CD8-positive, alpha-beta memory T cell (primary cell): Measurements from ENCODE around the gene MAP2K5. TPM values are rescaled to one million over a fixed set of nuclear protein-coding genes. Genes with fewer than 3 reads are reported as not detected.
"Not testable (repeated sequence)": the region's sequence is repeated elsewhere in the genome, so short reads cannot be mapped to it uniquely, and the experiment has no call there.

Experiments used
- CTCF ChIA-PET: fragments of 350-600 bp; sonication (Branson Sonifier 250); formaldehyde crosslinking; loops from one replicate; lab custom pipeline; 2021; ENCODE audit warnings: antibody characterized with exemption; lab: Charles Lee
- POLR2A ChIA-PET: fragments of 350-600 bp; sonication (Branson Sonifier 250); formaldehyde crosslinking; loops from one replicate; lab custom pipeline; 2021; ENCODE audit warnings: antibody characterized with exemption; lab: Charles Lee
- DNase-seq, 5 donors: peaks; one replicate each; pipeline versions ENCODE4 v3.0.0 to v3.0.0-alpha.2; 2020 to 2022; ENCODE audit warnings: mixed read lengths in 1 of 5
- H3K27ac ChIP-seq: one replicate; pipeline ENCODE4 v1.7.0; 2013; ENCODE audit warnings: low read depth, mild to moderate bottlenecking, low read length, moderate library complexity
- H3K27me3 ChIP-seq: 2 replicates; pipeline ENCODE4 v1.7.0; 2013; ENCODE audit warnings: low read length, mild to moderate bottlenecking; ENCODE audit not compliant: insufficient read depth, poor library complexity, severe bottlenecking
- H3K36me3 ChIP-seq: 2 replicates; pipeline ENCODE4 v1.7.0; 2013; ENCODE audit warnings: mild to moderate bottlenecking, low read length, moderate library complexity; ENCODE audit not compliant: insufficient read depth
- H3K4me1 ChIP-seq: 2 replicates; pipeline ENCODE4 v1.7.0; 2013; ENCODE audit warnings: mild to moderate bottlenecking, low read length, moderate library complexity; ENCODE audit not compliant: insufficient read depth
- H3K4me3 ChIP-seq: 2 replicates; pipeline ENCODE4 v1.7.0; 2013; ENCODE audit warnings: mild to moderate bottlenecking, low read length
- H3K9me3 ChIP-seq: 2 replicates; pipeline ENCODE4 v1.7.0; 2013; ENCODE audit warnings: mild to moderate bottlenecking, low read length
- H3K27ac Mint-ChIP-seq, 8 donors: one replicate each; pipeline ENCODE4 v1.8.0; 2020 to 2021; ENCODE audit warnings: mixed read lengths in 8 of 8, mild to moderate bottlenecking in 6 of 8, inconsistent platforms in 3 of 8, moderate library complexity in 3 of 8
- H3K27me3 Mint-ChIP-seq, 2 donors: one replicate each; pipeline ENCODE4 v1.8.0; 2020 to 2021; ENCODE audit warnings: mixed read lengths in 2 of 2, mild to moderate bottlenecking in 1 of 2, moderate library complexity in 1 of 2
- H3K36me3 Mint-ChIP-seq, 3 donors: one replicate each; pipeline ENCODE4 v1.8.0; 2020 to 2021; ENCODE audit warnings: mixed read lengths in 3 of 3, inconsistent platforms in 1 of 3, mild to moderate bottlenecking in 1 of 3
- H3K4me1 Mint-ChIP-seq, 3 donors: one replicate each; pipeline ENCODE4 v1.8.0; 2020 to 2021; ENCODE audit warnings: mixed read lengths in 3 of 3, inconsistent platforms in 1 of 3, mild to moderate bottlenecking in 1 of 3
- H3K4me3 Mint-ChIP-seq, 7 donors: one replicate each; pipeline ENCODE4 v1.8.0; 2020 to 2021; ENCODE audit warnings: mixed read lengths in 7 of 7, mild to moderate bottlenecking in 6 of 7, moderate library complexity in 4 of 7, inconsistent platforms in 2 of 7
- H3K9me3 Mint-ChIP-seq, 5 donors: one replicate each; pipeline ENCODE4 v1.8.0; 2020 to 2022; ENCODE audit warnings: mixed read lengths in 5 of 5, mild to moderate bottlenecking in 3 of 5, moderate library complexity in 2 of 5, inconsistent platforms in 1 of 5
- polyA plus RNA-seq: library from polyadenylated mRNA; unstranded; fragments of 300-500 nt; fragmentation: Illumina TruSeq; gene quantifications from one replicate; pipeline ENCODE4 v1.2.3, GENCODE V29; 2021
- total RNA-seq, 2 experiments: library from RNA; stranded (reverse); gene quantifications; one replicate each; pipeline ENCODE4 v1.2.3, GENCODE V29; 2021

The MAP2K5 gene
- total and polyA plus RNA-seq, 3 experiments from 2014 or later: 20.0 to 21.4 (median 20.1) TPM

DNA sequence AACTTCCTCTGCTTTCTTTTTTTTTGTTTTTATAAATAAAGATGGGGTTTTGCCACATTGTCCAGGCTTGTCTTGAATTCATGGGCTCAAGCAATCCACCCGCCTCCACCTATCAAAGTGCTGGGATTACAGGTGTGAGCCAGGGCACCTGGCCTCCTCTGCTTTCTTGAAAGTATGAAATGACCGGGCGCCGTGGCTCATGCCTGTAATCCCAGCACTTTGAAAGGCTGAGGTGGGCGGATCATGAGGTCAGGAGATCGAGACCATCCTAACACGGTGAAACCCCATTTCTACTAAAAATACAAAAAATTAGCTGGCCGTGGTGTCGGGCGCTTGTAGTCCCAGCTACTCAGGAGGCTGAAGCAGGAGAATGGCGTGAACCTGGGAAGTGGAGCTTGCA, 93.4 kb downstream of the MAP2K5 start:
- H3K27ac Mint-ChIP-seq, H3K27me3 ChIP-seq, H3K36me3 ChIP-seq, H3K9me3 Mint-ChIP-seq, H3K9me3 ChIP-seq, H3K4me1 ChIP-seq, H3K27me3 Mint-ChIP-seq, CTCF ChIA-PET, DNase-seq, H3K27ac ChIP-seq, H3K4me3 Mint-ChIP-seq, H3K4me3 ChIP-seq, H3K4me1 Mint-ChIP-seq, POLR2A ChIA-PET: not testable (repeated sequence)
- H3K36me3 Mint-ChIP-seq: peaks cover 36 to 66% (median 45%) of the 10 kb centered on the region in 3 donors

DNA sequence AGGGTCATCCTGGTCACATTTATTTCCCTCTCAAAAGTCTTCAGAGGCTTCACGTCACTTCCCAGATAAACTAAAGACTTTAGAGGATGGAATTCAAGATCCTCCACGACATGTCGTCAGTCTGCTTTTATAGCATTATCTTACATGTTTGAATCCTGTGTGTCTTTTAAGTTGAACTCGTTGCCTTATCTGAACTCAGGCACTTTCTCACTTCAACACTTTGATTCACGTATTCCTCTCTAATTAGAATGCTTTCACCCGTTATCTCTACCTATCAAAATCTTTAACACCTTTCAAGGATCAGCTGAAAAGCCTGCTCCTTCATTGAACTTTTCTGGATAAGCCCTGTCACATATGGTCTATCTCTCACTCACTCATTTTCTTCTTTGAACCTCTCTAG, 97.1 kb downstream of the MAP2K5 start:
- Mint-ChIP-seq H3K27ac (no peak overlapping the region), H3K36me3 (peaks cover 31 to 66% (median 37%) of the 10 kb centered on the region in 3 donors), H3K9me3 (peaks cover under 1 to 3% (median 2%) of the 10 kb centered on the region in 5 donors), H3K27me3 (no peaks in the 10 kb centered on the region), H3K4me3 (no peak overlapping the region), H3K4me1 (peaks cover 2 to 4% (median 3%) of the 10 kb centered on the region in 3 donors)
- CTCF ChIA-PET: no interaction called here
- POLR2A ChIA-PET: no interaction called here
- Histone ChIP-seq H3K9me3 (no peaks in the 10 kb centered on the region), H3K27me3 (no peaks in the 10 kb centered on the region), H3K36me3 (peaks cover 4% of the 10 kb centered on the region), H3K4me3 (no peak overlapping the region), H3K4me1 (no peaks in the 10 kb centered on the region), H3K27ac (no peak overlapping the region)
- no peak for DNase-seq

DNA sequence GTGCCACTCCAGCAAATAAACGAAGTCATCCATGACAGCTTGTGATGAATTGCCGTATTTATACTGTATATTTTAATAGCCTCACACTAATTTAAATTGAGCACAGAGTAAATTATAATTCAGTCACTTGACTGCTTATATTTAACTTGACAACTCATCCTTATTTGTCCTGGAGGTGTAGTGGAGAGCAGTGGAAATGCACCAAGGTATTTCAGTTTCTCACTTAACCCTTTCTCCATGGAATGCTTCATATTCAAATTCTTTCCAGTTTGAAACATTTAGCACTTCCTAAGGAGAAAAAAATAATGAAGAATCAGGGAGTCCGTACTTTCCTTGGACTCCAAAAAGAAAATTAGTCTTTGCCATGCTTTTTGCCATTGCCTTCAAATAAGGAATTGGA, 99.0 kb downstream of the MAP2K5 start:
- POLR2A ChIA-PET: no interaction called here
- H3K27me3 ChIP-seq: no peaks in the 10 kb centered on the region
- H3K4me3 ChIP-seq: no peak overlapping the region
- H3K4me3 Mint-ChIP-seq: no peak overlapping the region
- H3K36me3 Mint-ChIP-seq: peaks cover 24 to 63% (median 34%) of the 10 kb centered on the region in 3 donors
- peaks cover 4% of the 10 kb centered on the region for H3K36me3 ChIP-seq
- H3K27ac Mint-ChIP-seq: no peak overlapping the region
- no peaks in the 10 kb centered on the region for H3K9me3 ChIP-seq
- no peak for DNase-seq
- no peaks in the 10 kb centered on the region for H3K9me3 Mint-ChIP-seq
- H3K4me1 Mint-ChIP-seq: no peaks in the 10 kb centered on the region
- no peaks in the 10 kb centered on the region for H3K27me3 Mint-ChIP-seq
- H3K4me1 ChIP-seq: no peaks in the 10 kb centered on the region
- CTCF ChIA-PET: no interaction called here
- no peak overlapping the region for H3K27ac ChIP-seq

GRCh38 chr15:67646847-67647246, 104.3 kb downstream of the MAP2K5 start:
- H3K27ac ChIP-seq: no peak overlapping the region
- no peak overlapping the region for H3K27ac Mint-ChIP-seq
- H3K4me3 Mint-ChIP-seq: no peak overlapping the region
- H3K36me3 Mint-ChIP-seq: peaks cover 26 to 57% (median 32%) of the 10 kb centered on the region in 3 donors
- H3K27me3 Mint-ChIP-seq: no peaks in the 10 kb centered on the region
- H3K27me3 ChIP-seq: no peaks in the 10 kb centered on the region
- ChIA-PET POLR2A (no interaction called here), CTCF (no interaction called here)
- H3K9me3 ChIP-seq: no peaks in the 10 kb centered on the region
- no peak overlapping the region for H3K4me3 ChIP-seq
- no peaks in the 10 kb centered on the region for H3K4me1 Mint-ChIP-seq
- H3K9me3 Mint-ChIP-seq: no peaks in the 10 kb centered on the region
- H3K4me1 ChIP-seq: no peaks in the 10 kb centered on the region
- no peaks in the 10 kb centered on the region for H3K36me3 ChIP-seq
- no peak for DNase-seq

- no peak overlapping the region for H3K4me3 ChIP-seq
- H3K27ac ChIP-seq: no peak overlapping the region
- no peaks in the 10 kb centered on the region for H3K9me3 ChIP-seq
- Mint-ChIP-seq H3K4me1 (no peaks in the 10 kb centered on the region), H3K27ac (no peak overlapping the region), H3K27me3 (no peaks in the 10 kb centered on the region), H3K4me3 (no peak overlapping the region), H3K9me3 (peaks cover 15 to 27% (median 21%) of the 10 kb centered on the region in 5 donors), H3K36me3 (peaks cover 48 to 71% (median 59%) of the 10 kb centered on the region in 3 donors)
- no peaks in the 10 kb centered on the region for H3K4me1 ChIP-seq
- no peaks in the 10 kb centered on the region for H3K27me3 ChIP-seq
- no peak for DNase-seq
- POLR2A ChIA-PET: no interaction called here
- CTCF ChIA-PET: no interaction called here
- no peaks in the 10 kb centered on the region for H3K36me3 ChIP-seq
These were observed 110.1 kb downstream of the MAP2K5 start for GRCh38 chr15:67652586-67652985.

DNA sequence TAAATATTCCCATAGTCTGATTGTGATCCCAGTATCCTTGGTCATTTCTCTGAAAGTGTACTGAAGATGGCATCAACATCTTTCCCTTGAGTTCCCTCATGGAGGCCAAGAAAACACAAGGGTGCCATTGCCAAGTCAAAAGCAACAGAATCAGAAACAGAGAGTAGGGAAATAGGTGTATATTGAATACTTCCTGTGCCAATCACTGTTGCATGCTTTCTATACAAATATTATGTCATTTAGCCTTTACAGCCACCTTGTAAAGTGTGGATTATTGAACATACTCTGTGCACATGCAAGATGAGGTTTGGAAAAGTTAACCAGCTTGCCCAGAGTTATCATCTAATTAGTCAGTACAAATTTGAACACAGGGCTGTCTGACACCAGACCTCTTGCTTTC, 117.9 kb downstream of the MAP2K5 start:
- Histone ChIP-seq H3K4me3 (no peak overlapping the region), H3K9me3 (no peaks in the 10 kb centered on the region), H3K27ac (no peak overlapping the region), H3K36me3 (no peaks in the 10 kb centered on the region), H3K4me1 (no peaks in the 10 kb centered on the region), H3K27me3 (no peaks in the 10 kb centered on the region)
- H3K36me3 Mint-ChIP-seq: peaks cover 32 to 70% (median 37%) of the 10 kb centered on the region in 3 donors
- H3K27me3 Mint-ChIP-seq: no peaks in the 10 kb centered on the region
- ChIA-PET POLR2A (no interaction called here), CTCF (no interaction called here)
- no peak for DNase-seq
- H3K4me1 Mint-ChIP-seq: no peaks in the 10 kb centered on the region
- H3K9me3 Mint-ChIP-seq: peaks cover 5 to 10% (median 6%) of the 10 kb centered on the region in 5 donors
- H3K4me3 Mint-ChIP-seq: no peak overlapping the region
- peak overlapping the region in 1 of 8 donors; percentile 31 for H3K27ac Mint-ChIP-seq

DNA sequence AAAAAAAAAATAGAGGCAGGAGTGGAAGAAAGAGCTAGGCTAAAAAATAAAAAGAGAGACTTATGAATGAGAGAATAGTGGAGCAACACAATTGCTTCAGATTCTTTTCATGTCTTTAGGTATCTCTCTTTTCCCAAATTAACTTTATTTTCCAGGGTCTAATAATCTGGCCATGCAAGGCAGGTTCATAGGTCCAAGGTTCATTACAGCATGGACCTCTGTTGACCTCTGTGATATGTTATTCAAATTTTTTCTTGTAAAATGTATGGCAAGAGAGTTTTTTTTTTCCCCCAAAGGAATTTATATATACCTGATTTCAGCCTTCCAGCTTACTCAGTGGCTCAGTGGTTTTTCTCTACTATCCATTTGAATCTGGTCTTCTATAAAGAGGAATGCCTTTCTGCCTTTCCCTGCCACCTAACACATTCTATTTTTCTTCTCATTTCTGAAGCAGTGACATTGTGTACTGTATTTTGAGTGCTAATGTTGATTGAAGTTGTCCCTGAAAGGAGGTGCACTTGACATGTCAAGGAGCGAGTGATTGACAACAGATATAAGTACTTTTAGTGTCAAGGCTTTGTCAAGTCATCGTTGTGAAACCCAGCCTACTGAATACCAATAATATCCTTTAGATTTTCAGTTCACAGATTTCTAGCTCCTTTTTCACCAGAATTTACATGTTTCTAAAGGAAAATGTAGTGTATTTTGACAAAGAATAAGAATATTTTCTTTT, 118.5 kb downstream of the MAP2K5 start:
- CTCF ChIA-PET: no interaction called here

GRCh38 chr15:67670647-67671305, 128.3 kb downstream of the MAP2K5 start:
- CTCF ChIA-PET: interaction anchor here (1.0 kb wide), 1 partner anchor 15 kb away, joined by 3 read pairs; no protein-coding TSS in a partner anchor
- Histone ChIP-seq H3K4me1 (no peaks in the 10 kb centered on the region), H3K4me3 (no peak overlapping the region), H3K9me3 (no peaks in the 10 kb centered on the region), H3K27ac (peak overlapping the region; percentile 12), H3K27me3 (no peaks in the 10 kb centered on the region), H3K36me3 (no peaks in the 10 kb centered on the region)
- no peak for DNase-seq
- POLR2A ChIA-PET: no interaction called here
- Mint-ChIP-seq H3K9me3 (peaks cover 0 to 4% (median 2%) of the 10 kb centered on the region in 5 donors), H3K27ac (peak overlapping the region in 1 of 8 donors; percentile 66), H3K4me1 (no peaks in the 10 kb centered on the region), H3K36me3 (peaks cover 15 to 45% (median 30%) of the 10 kb centered on the region in 3 donors), H3K27me3 (no peaks in the 10 kb centered on the region), H3K4me3 (no peak overlapping the region)

More for the DNA sequence above, 118.5 kb downstream of the MAP2K5 start:
- Histone ChIP-seq H3K9me3 (no peaks in the 10 kb centered on the region), H3K27ac (no peak overlapping the region), H3K4me1 (no peaks in the 10 kb centered on the region), H3K27me3 (no peaks in the 10 kb centered on the region), H3K36me3 (no peaks in the 10 kb centered on the region), H3K4me3 (no peak overlapping the region)
- Mint-ChIP-seq H3K27me3 (no peaks in the 10 kb centered on the region), H3K36me3 (peaks cover 26 to 69% (median 31%) of the 10 kb centered on the region in 3 donors), H3K4me3 (no peak overlapping the region), H3K27ac (peak overlapping the region in 1 of 8 donors; percentile 66), H3K4me1 (no peaks in the 10 kb centered on the region), H3K9me3 (peaks cover 0 to 5% (median under 1%) of the 10 kb centered on the region in 5 donors)
- no peak for DNase-seq
- POLR2A ChIA-PET: no interaction called here
